Skin epidermis (tissue), 12 donors: ENCODE results near the gene SLC25A45.
A peak's percentile ranks its signal among the peaks of the same experiment; 100 is the strongest.

Experiments used
- H3K27ac ChIP-seq, 21 experiments: fragments of 200-600 bp; sonication (generic) in 11 of 21; one replicate each; pipeline ENCODE4 v1.5.0; 2020; ENCODE audit warnings: mild to moderate bottlenecking in 3 of 21, inconsistent platforms in 2 of 21, moderate library complexity in 2 of 21
- H3K4me3 ChIP-seq, 7 experiments: fragments of 200-600 bp; sonication (generic) in 2 of 7; one replicate each; pipeline ENCODE4 v1.5.0; 2020; ENCODE audit warnings: inconsistent platforms in 2 of 7, mild to moderate bottlenecking in 2 of 7, moderate library complexity in 1 of 7

SLC25A45 gene

GRCh38 chr11:65382033-65382803 is at the start of gene SLC25A45:
TSS of gene SLC25A45 (minus strand) at chr11:65382646. CDS start at chr11:65381951, 695 bp downstream.
- H3K4me3 ChIP-seq: peak within 1 kb of the TSS; percentile 15 to 44 (median 38)
- peak within 1 kb of the TSS; percentile 77 to 99 (median 96) for H3K27ac ChIP-seq

GRCh38 chr11:65431451-65432099 is 49.1 kb upstream of the SLC25A45 start:
- H3K27ac ChIP-seq: peak overlapping the region in 10 of 21 experiments; percentile 13 to 100 (median 99)
- no peak overlapping the region for H3K4me3 ChIP-seq

- peak overlapping the region in 19 of 21 experiments; percentile 35 to 100 (median 100) for H3K27ac ChIP-seq
- peak overlapping the region in 6 of 7 experiments; percentile 4 to 76 (median 40) for H3K4me3 ChIP-seq
Observed at GRCh38 chr11:65430406-65431217, 48.2 kb upstream of the SLC25A45 start.

GRCh38 chr11:65429724-65430405 is 47.4 kb upstream of the SLC25A45 start:
- Histone ChIP-seq H3K27ac (peak overlapping the region in 20 of 21 experiments; percentile 24 to 100 (median 100)), H3K4me3 (peak overlapping the region in 6 of 7 experiments; percentile 4 to 76 (median 40))

- Histone ChIP-seq H3K4me3 (peak overlapping the region in 5 of 7 experiments; percentile 5 to 79 (median 74)), H3K27ac (peak overlapping the region in 20 of 21 experiments; percentile 40 to 100 (median 100))
Observed at GRCh38 chr11:65429068-65429681, 46.7 kb upstream of the SLC25A45 start.

- Histone ChIP-seq H3K27ac (peak overlapping the region in 19 of 21 experiments; percentile 40 to 100 (median 100)), H3K4me3 (peak overlapping the region; percentile 55 to 79 (median 74))
Observed at GRCh38 chr11:65428578-65429067, 46.2 kb upstream of the SLC25A45 start.

GRCh38 chr11:65427691-65428577 is 45.5 kb upstream of the SLC25A45 start:
- peak overlapping the region in 20 of 21 experiments; percentile 40 to 100 (median 100) for H3K27ac ChIP-seq
- peak overlapping the region; percentile 55 to 79 (median 74) for H3K4me3 ChIP-seq

- Histone ChIP-seq H3K4me3 (peak overlapping the region; percentile 55 to 79 (median 74)), H3K27ac (peak overlapping the region; percentile 56 to 100 (median 100))
Observed at GRCh38 chr11:65426839-65427690, 44.6 kb upstream of the SLC25A45 start.

- H3K4me3 ChIP-seq: peak overlapping the region; percentile 55 to 79 (median 74)
- peak overlapping the region; percentile 98 to 100 (median 100) for H3K27ac ChIP-seq
Observed at GRCh38 chr11:65425971-65426838, 43.8 kb upstream of the SLC25A45 start.

GRCh38 chr11:65425105-65425970 is 42.9 kb upstream of the SLC25A45 start:
- Histone ChIP-seq H3K27ac (peak overlapping the region; percentile 98 to 100 (median 100)), H3K4me3 (peak overlapping the region; percentile 55 to 79 (median 74))

GRCh38 chr11:65424205-65425104 is 42.0 kb upstream of the SLC25A45 start:
- Histone ChIP-seq H3K4me3 (peak overlapping the region; percentile 55 to 79 (median 74)), H3K27ac (peak overlapping the region; percentile 98 to 100 (median 100))

- Histone ChIP-seq H3K4me3 (peak overlapping the region; percentile 55 to 79 (median 74)), H3K27ac (peak overlapping the region; percentile 98 to 100 (median 100))
Observed at GRCh38 chr11:65423516-65424204, 41.2 kb upstream of the SLC25A45 start.
